Keratinocyte (primary cell): ENCODE results near the gene JCAD. TPM values are rescaled to one million over a fixed set of nuclear protein-coding genes. Genes with fewer than 3 reads are reported as not detected.
"Not testable (repeated sequence)": the region's sequence is repeated elsewhere in the genome, so short reads cannot be mapped to it uniquely, and the experiment has no call there.

Experiments used
- DNase-seq: peaks from one replicate; pipeline ENCODE4 v3.0.0-alpha.2; 2011; ENCODE audit warnings: low read depth, missing footprints, low spot score
- FAIRE-seq: peaks from 2 replicates; lab custom pipeline; 2011; peaks lifted over from hg19 to GRCh38; lab: Jason Lieb, UNC
- H2AFZ ChIP-seq: 2 replicates; pipeline ENCODE4 v1.6.0; 2012; ENCODE audit warnings: low read length, control low read depth, inconsistent platforms; ENCODE audit not compliant: control insufficient read depth
- H3K27ac ChIP-seq: 2 replicates; pipeline ENCODE4 v1.5.1; 2011; ENCODE audit warnings: low read length; ENCODE audit not compliant: control insufficient read depth, insufficient read depth
- H3K27me3 ChIP-seq: 3 replicates; pipeline ENCODE4 v1.6.0; 2011; ENCODE audit warnings: low read length; ENCODE audit not compliant: control insufficient read depth, insufficient read depth; ENCODE audit errors: extremely low read depth
- H3K36me3 ChIP-seq, 2 experiments: 2 replicates in 1 of 2; 3 replicates in 1 of 2; pipeline ENCODE4 v1.5.1; 2011; ENCODE audit warnings: low read length in 2 of 2, mild to moderate bottlenecking in 1 of 2; ENCODE audit not compliant: control insufficient read depth in 2 of 2, insufficient read depth in 2 of 2; ENCODE audit errors: extremely low read depth in 1 of 2
- H3K4me1 ChIP-seq: 3 replicates; pipeline ENCODE4 v1.5.1; 2011; ENCODE audit warnings: low read length; ENCODE audit not compliant: control insufficient read depth, insufficient read depth; ENCODE audit errors: extremely low read depth
- H3K4me2 ChIP-seq: 3 replicates; pipeline ENCODE4 v1.6.0; 2011; ENCODE audit warnings: low read depth, low read length; ENCODE audit not compliant: control insufficient read depth, insufficient read depth; ENCODE audit errors: extremely low read depth
- H3K4me3 ChIP-seq, 3 experiments: fragments of 200-600 bp in 1 of 3; sonication (generic) in 1 of 3; 2 replicates in 2 of 3; 3 replicates in 1 of 3; pipeline ENCODE4 v1.5.1; 2011 to 2016; ENCODE audit warnings: low read length in 3 of 3, mild to moderate bottlenecking in 3 of 3, control low read depth in 2 of 3, inconsistent platforms in 1 of 3, low read depth in 1 of 3, mixed read lengths in 1 of 3, mixed run types in 1 of 3, moderate library complexity in 1 of 3; ENCODE audit not compliant: control insufficient read depth in 2 of 3, insufficient read depth in 2 of 3; ENCODE audit errors: extremely low read depth in 1 of 3
- H3K79me2 ChIP-seq: 2 replicates; pipeline ENCODE4 v1.6.0; 2012; ENCODE audit warnings: low read length; ENCODE audit not compliant: control insufficient read depth, insufficient read depth
- H3K9ac ChIP-seq: 3 replicates; pipeline ENCODE4 v1.6.0; 2011; ENCODE audit warnings: low read length; ENCODE audit not compliant: control insufficient read depth, insufficient read depth; ENCODE audit errors: extremely low read depth
- H3K9me1 ChIP-seq: 3 replicates; pipeline ENCODE4 v1.6.0; 2011; ENCODE audit warnings: low read length; ENCODE audit not compliant: control insufficient read depth, insufficient read depth; ENCODE audit errors: extremely low read depth
- H3K9me3 ChIP-seq: 2 replicates; pipeline ENCODE4 v1.5.1; 2012; ENCODE audit warnings: low read depth, low read length; ENCODE audit not compliant: control insufficient read depth
- H4K20me1 ChIP-seq: 3 replicates; pipeline ENCODE4 v1.6.0; 2011; ENCODE audit warnings: low read length; ENCODE audit not compliant: control insufficient read depth, insufficient read depth; ENCODE audit errors: extremely low read depth
- CTCF ChIP-seq, 3 experiments: IDR thresholded peaks in 1 of 3; conservative IDR thresholded peaks in 1 of 3; optimal IDR thresholded peaks in 1 of 3; 2 replicates in 2 of 3; 3 replicates in 1 of 3; pipeline versions ENCODE3 to v1.5.1; 2011; ENCODE audit warnings: low read length in 3 of 3, mild to moderate bottlenecking in 3 of 3, moderate library complexity in 2 of 3, control low read depth in 1 of 3, inconsistent platforms in 1 of 3; ENCODE audit not compliant: insufficient read depth in 2 of 3; ENCODE audit errors: extremely low read depth in 1 of 3
- EZH2 ChIP-seq: IDR thresholded peaks from one replicate; pipeline ENCODE4 v1.6.1; 2012; ENCODE audit warnings: inconsistent platforms, mild to moderate bottlenecking, low read length, moderate library complexity
- dilution Hi-C: fragments of 300-500 bp; cut with MboI; formaldehyde crosslinking; loops from one replicate; pipeline ENCODE4 v1.7.0; 2020; ENCODE audit warnings: low sequenced_read_pairs; ENCODE audit not compliant: extremely low pct_ligation_motif_present
- polyA plus RNA-seq, 5 experiments: library from polyadenylated mRNA; depleted of rRNA in 3 of 5; stranded (reverse) in 3 of 5; stranded (forward) in 1 of 5; unstranded in 1 of 5; fragments of >200 nt; gene quantifications; 1 replicate in 1 of 5; 2 replicates in 3 of 5; 3 replicates in 1 of 5; pipeline versions ENCODE4 v1.2.1 to v1.2.3, GENCODE V29; 2011 to 2012; ENCODE audit warnings: missing spikeins in 2 of 5, low read depth in 1 of 5, low replicate concordance in 1 of 5

JCAD gene
- polyA plus RNA-seq, 1 donor (not counting 4 experiments of a cell fraction or from before 2014, with no cell fraction given), result 0.10 TPM

- no peak overlapping the region for H3K9ac ChIP-seq
- DNase-seq (no peak), FAIRE-seq (no peak)
- dilution Hi-C loops, result no loop called here
- TF ChIP-seq EZH2 (no peak), CTCF (optimal IDR thresholded peaks at IDR 0.05 in 1 of 3, IDR thresholded peaks at IDR 0.05 in 1 of 3, conservative IDR thresholded peaks at IDR 0.05 in 1 of 3; ENCODE audit: extremely low read depth in 1 of 3, insufficient read depth in 2 of 3, low read length in 3 of 3) (no peak)
- H3K27ac ChIP-seq, result no peak overlapping the region
- H4K20me1 ChIP-seq, result no peaks in the 10 kb centered on the region
- H3K4me3 ChIP-seq, result no peak overlapping the region
- H2AFZ ChIP-seq, result no peak overlapping the region
- no peaks in the 10 kb centered on the region for H3K4me1 ChIP-seq
- no peaks in the 10 kb centered on the region for H3K36me3 ChIP-seq
- H3K27me3 ChIP-seq, result no peaks in the 10 kb centered on the region
- no peak overlapping the region for H3K4me2 ChIP-seq
- H3K79me2 ChIP-seq, result no peaks in the 10 kb centered on the region
- peaks cover 8% of the 10 kb centered on the region for H3K9me3 ChIP-seq
- H3K9me1 ChIP-seq, result no peaks in the 10 kb centered on the region
These were observed 79.3 kb downstream of the JCAD start for GRCh38 chr10:29980084-29980483.

GRCh38 chr10:29979421-29979779, 80.0 kb downstream of the JCAD start:
- H4K20me1 ChIP-seq, FAIRE-seq, H3K27me3 ChIP-seq, H3K36me3 ChIP-seq, H3K4me2 ChIP-seq, DNase-seq, H3K4me3 ChIP-seq, H3K9me3 ChIP-seq, H2AFZ ChIP-seq, H3K79me2 ChIP-seq, H3K9ac ChIP-seq, H3K4me1 ChIP-seq, dilution Hi-C loops, H3K27ac ChIP-seq, H3K9me1 ChIP-seq: not testable (repeated sequence)

GRCh38 chr10:29977171-29977570, 82.2 kb downstream of the JCAD start:
- no peak overlapping the region for H3K4me2 ChIP-seq
- no peaks in the 10 kb centered on the region for H3K27me3 ChIP-seq
- H3K36me3 ChIP-seq, result no peaks in the 10 kb centered on the region
- H3K9ac ChIP-seq, result no peak overlapping the region
- DNase-seq, result no peak
- FAIRE-seq, result no peak
- H3K9me3 ChIP-seq, result no peaks in the 10 kb centered on the region
- H3K4me3 ChIP-seq, result no peak overlapping the region
- no peaks in the 10 kb centered on the region for H3K4me1 ChIP-seq
- dilution Hi-C loops, result no loop called here
- TF ChIP-seq EZH2 (no peak), CTCF (optimal IDR thresholded peaks at IDR 0.05 in 1 of 3, IDR thresholded peaks at IDR 0.05 in 1 of 3, conservative IDR thresholded peaks at IDR 0.05 in 1 of 3; ENCODE audit: extremely low read depth in 1 of 3, insufficient read depth in 2 of 3, low read length in 3 of 3) (no peak)
- H3K9me1 ChIP-seq, result no peaks in the 10 kb centered on the region
- H2AFZ ChIP-seq, result no peak overlapping the region
- no peak overlapping the region for H3K27ac ChIP-seq
- H3K79me2 ChIP-seq, result no peaks in the 10 kb centered on the region
- no peaks in the 10 kb centered on the region for H4K20me1 ChIP-seq
